Superior temporal gyrus (tissue), 1 donor: ENCODE data around the gene LTBP2.

Source experiments
- DNase-seq: peaks from one replicate; pipeline ENCODE4 v3.0.0-alpha.2; 2016; ENCODE audit errors: extremely low spot score

Gene LTBP2

GRCh38 chr14:74591394-74591793 lies 20.6 kb downstream of the LTBP2 start:
- no peak for DNase-seq

GRCh38 chr14:74589291-74589879 lies 22.7 kb downstream of the LTBP2 start:
- no peak for DNase-seq

DNA sequence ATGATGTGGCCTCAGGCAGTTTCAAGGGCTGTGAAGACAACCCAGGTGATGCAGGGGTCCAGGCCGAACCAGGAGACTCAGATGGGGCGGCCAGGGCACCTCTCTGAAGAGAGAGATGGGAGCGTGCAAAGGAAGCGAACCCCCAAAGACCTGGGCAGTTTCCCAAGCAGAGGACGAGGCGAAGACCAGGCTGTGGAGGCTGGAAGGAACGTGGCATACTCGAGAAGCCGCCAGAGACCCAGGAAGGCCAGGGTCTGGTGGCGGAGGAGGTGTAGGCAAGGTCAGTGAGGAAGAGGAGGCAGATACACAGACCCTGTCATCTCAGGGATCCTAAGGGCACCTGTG lies 24.7 kb downstream of the LTBP2 start:
- DNase-seq: no peak

DNA sequence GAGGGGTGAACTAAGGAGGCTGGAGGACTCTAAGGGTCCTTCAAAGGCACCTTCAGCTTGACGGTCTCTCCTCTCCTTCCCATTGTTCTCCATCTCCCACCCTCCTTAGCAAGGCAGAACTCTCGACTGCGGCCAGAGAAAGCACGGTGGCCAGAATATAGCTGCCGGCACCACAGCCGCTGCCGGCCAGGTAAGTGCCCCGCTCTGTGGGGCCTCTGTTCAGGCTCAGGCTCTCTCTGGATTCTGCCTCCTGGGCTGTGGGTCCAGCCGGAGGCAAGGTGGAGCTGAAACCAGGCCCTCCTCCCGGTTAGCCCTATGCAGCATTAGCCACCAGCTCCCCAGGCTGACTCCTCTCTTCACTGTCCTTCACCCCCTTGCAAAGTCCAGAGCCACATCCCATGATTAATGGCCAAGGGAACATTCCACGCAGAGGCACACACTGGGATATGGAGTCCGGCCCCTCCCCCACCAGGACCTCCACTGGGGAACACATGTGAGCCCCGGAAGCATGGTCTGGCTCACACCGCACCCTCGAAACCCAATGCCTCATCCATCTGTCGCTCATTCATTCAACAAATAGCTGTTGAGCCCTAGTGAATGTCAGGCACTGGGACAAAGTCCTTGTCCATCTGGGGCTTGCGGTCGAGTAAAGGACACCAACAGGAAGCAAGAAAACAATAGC lies 25.2 kb downstream of the LTBP2 start:
- no peak for DNase-seq

- no peak for DNase-seq
Observed at GRCh38 chr14:74585406-74586335, 26.4 kb downstream of the LTBP2 start.

GRCh38 chr14:74584951-74585350 lies 27.1 kb downstream of the LTBP2 start:
- DNase-seq: no peak

- no peak for DNase-seq
Observed at GRCh38 chr14:74583689-74584434, 28.2 kb downstream of the LTBP2 start.

GRCh38 chr14:74582910-74583581 lies 29.0 kb downstream of the LTBP2 start:
- DNase-seq: no peak

DNA sequence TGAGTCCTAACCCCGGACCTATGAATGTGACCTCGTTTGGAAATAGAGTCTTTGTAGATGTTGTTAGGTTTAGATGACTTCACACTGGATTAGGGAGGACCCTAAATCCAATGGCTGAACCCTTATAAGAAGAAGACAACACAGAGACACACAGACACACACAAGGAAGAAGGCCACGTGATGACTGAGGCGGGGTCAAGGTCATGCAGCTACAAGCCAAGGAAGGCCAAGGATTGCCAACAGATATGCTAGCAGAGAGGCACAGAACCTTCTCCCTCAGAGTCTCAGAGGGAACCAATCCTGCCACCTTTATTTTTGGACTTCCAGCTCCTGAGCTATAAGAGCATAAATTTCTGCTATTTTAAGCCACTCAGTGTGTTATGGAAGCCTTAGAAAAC lies 31.8 kb downstream of the LTBP2 start:
- no peak for DNase-seq

DNA sequence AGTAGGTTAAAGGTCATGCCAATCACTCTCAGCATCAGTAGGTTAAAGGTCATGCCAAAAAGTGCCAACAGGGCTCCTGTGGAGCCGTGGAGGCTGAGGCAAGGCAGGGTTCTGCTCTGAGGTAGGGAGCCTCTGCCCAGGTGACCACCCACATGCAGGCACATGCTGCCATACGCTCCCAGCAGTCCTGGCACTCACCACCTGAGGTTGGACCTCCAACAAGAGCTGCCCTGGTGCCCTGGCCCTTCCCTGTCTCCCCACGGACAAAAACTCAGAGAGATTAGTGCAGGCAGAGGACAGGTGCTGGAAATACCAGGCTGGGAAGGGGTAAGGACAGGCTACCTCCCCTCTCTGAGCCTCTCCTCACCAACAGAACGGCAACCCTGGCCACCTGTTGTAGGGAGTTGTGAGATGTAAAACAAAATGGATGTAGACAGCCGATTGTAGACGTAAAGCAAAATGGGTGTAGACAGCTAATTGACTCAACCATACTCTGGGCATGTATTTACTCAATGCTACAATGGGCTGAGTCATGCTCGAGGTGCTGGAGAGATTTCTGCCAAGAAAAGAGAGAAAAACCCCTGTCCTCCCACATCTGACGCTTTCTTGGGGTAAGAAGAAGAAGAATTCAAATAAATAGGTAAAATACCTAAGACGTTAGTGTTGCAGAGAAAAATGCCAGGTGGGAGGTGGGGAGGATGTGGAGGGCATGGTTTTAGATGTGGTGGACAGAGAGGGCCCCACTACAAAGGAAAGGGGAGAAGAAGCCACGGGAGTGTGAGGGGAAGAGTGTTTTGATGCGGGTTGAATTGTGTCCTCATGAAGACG lies 32.4 kb downstream of the LTBP2 start:
- DNase-seq: no peak

DNA sequence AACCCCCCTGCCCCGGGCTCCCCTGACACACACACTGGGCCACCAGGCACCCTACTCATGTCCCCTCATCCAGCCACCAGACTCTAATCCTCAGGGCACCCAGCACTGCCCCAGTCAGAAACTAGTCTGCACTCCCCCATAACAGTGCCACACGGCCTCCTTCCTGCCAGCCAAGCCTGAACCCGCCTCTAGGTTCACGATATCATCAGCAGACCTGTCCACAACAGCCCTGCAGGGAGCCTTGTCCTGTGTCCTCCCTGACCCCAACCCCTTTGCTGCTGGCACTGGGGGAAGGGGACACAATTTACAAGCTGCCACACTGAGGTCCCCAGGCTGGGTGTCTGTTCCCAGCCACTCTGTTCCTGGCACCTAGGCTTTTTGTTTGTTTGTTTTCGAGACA lies 33.6 kb downstream of the LTBP2 start:
- DNase-seq: no peak

- no peak for DNase-seq
Observed at GRCh38 chr14:74577948-74578275, 34.1 kb downstream of the LTBP2 start.

DNA sequence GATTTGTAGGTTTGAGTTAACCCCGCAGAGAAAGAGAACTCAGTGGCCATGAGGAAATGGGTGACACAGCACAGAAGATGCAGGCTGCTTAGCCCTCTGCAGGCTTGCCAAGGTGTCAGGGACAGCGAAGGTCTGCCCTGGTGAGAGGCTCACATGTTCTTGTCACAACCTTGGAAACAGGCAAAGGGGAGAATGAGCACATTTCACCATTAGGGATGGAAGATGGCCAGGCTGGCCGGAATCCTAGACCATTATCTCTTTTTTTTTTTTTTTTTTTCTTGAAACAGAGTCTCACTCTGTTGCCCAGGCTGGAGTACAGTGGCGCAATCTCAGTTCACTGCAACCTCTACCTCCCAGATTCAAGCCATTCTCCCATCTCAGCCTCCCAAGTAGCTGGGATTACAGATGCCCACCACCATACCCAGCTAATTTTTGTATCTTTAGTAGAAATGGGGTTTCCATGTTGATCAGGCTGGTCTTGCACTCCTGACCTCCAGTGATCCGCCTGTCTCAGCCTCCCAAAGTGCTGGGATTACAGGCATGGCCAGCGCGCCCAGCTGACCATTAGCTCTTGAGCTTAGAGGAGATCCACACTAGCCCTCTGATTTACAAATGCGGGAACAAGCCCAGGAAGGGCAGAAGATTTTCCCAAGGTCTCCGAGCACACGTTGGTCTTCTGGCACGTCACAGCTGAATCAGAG lies 34.6 kb downstream of the LTBP2 start:
- DNase-seq: no peak

GRCh38 chr14:74575936-74576335 lies 36.1 kb downstream of the LTBP2 start:
- DNase-seq: no peak

- no peak for DNase-seq
Observed at GRCh38 chr14:74575507-74575906, 36.5 kb downstream of the LTBP2 start.

DNA sequence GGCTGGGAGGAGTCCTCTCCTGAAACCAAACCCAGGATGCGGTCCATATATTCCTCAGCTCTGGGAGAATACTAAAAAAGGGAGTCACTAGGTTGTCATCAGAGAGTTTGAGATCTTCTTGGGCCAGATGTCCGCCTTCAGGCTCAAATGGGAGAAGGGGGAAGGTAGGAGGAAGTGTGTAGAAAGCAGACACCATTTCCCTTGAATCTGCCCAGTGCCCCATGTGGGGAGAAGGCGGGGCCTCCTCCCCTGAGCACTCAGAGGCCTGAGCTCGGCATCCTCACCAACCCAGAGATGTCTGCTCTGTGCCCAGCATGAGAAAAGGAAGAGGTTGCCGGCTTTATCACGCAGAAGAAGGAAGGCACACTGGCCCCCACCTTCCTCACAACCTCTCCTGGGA lies 37.3 kb downstream of the LTBP2 start:
- no peak for DNase-seq

DNA sequence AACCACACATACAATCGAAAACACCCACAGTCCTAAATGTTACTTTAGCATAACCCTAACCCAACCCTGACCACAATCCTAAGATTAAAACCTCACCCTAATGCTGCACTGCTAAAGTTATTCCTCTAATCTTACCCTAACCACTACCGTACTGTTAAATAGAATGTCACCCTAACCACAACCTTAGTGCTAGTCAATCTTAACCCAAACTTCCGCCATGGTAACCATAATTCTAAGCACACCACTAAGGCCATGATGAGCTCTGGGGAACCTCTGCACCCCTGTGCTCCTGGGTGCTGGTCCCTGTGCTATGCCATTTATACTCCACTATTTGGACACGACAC lies 38.0 kb downstream of the LTBP2 start:
- no peak for DNase-seq

DNA sequence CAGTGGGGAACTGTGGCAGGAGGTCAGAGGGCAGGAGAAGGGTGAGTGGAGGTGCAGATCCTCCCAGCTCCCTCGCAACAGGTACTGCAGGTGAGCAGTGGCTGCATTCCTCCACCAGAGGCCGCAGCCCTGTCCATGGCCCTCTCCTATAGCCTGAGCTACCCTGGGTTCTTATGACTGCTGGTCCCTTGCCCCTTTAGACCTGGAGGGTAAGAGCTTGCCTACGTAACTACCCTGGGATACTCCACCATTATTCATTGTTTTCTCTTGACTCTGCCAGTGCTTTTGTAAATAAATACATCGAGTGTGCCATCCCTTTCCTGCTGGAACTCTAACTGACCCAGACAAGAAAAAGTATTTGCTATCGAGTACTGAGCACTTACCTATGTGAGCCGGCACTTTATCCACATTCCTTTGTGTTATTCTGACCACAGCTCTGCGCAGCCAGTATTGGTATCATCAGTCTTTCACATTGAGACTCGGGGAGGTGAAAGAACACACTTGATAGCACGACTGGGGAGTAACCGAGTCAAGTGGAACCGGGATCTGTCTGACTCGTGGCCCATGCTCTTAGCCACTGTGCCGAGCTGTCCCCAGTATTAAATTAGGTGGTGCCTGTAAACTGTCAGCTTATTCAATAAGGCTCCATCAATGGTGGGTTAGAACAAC lies 38.5 kb downstream of the LTBP2 start:
- DNase-seq: no peak

GRCh38 chr14:74572726-74573301 lies 39.2 kb downstream of the LTBP2 start:
- DNase-seq: peak; percentile 34
